8988T (cell line): Measurements from ENCODE around the gene RNF168.
"Not testable (repeated sequence)": the region's sequence is repeated elsewhere in the genome, so short reads cannot be mapped to it uniquely, and the experiment has no call there.

Experiments used
- DNase-seq: peaks from one replicate; pipeline ENCODE4 v3.0.0; 2011

Gene RNF168

GRCh38 chr3:196514350-196514716 is 10.8 kb upstream of the RNF168 start:
- no peak for DNase-seq

- no peak for DNase-seq
Measured at GRCh38 chr3:196513697-196514349, 10.3 kb upstream of the RNF168 start.

- DNase-seq = not testable (repeated sequence)
Measured at GRCh38 chr3:196511646-196512425, 8.3 kb upstream of the RNF168 start.

GRCh38 chr3:196511108-196511507 is 7.5 kb upstream of the RNF168 start:
- not testable (repeated sequence) for DNase-seq

- DNase-seq = no peak
Measured at GRCh38 chr3:196506687-196507086, 3.1 kb upstream of the RNF168 start.

- DNase-seq = no peak
Measured at GRCh38 chr3:196504556-196504955, 988 bp upstream of the RNF168 start.

- not testable (repeated sequence) for DNase-seq
Measured at GRCh38 chr3:196504077-196504398, 470 bp upstream of the RNF168 start.

GRCh38 chr3:196502775-196503195 is 783 bp downstream of the RNF168 start:
- no peak for DNase-seq

- DNase-seq = no peak
Measured at GRCh38 chr3:196501316-196502044, 2.1 kb downstream of the RNF168 start.

GRCh38 chr3:196499807-196500524 is 3.6 kb downstream of the RNF168 start:
- no peak for DNase-seq

- no peak for DNase-seq
Measured at GRCh38 chr3:196499061-196499460, 4.5 kb downstream of the RNF168 start.

GRCh38 chr3:196498297-196498696 is 5.3 kb downstream of the RNF168 start:
- DNase-seq = no peak

- DNase-seq = no peak
Measured at GRCh38 chr3:196496183-196496582, 7.4 kb downstream of the RNF168 start.

GRCh38 chr3:196493292-196493691 is 10.3 kb downstream of the RNF168 start:
- DNase-seq = no peak

GRCh38 chr3:196492080-196492479 is 11.5 kb downstream of the RNF168 start:
- DNase-seq = no peak

GRCh38 chr3:196489747-196490146 is 13.8 kb downstream of the RNF168 start:
- DNase-seq = no peak

- no peak for DNase-seq
Measured at GRCh38 chr3:196486263-196486662, 17.3 kb downstream of the RNF168 start.

GRCh38 chr3:196477678-196478077 is 25.9 kb downstream of the RNF168 start:
- DNase-seq = no peak

GRCh38 chr3:196472286-196472685 is 31.3 kb downstream of the RNF168 start:
- DNase-seq = no peak

GRCh38 chr3:196471551-196471950 is 32.0 kb downstream of the RNF168 start:
- DNase-seq = no peak

GRCh38 chr3:196470182-196470581 is 33.4 kb downstream of the RNF168 start:
- not testable (repeated sequence) for DNase-seq

- no peak for DNase-seq
Measured at GRCh38 chr3:196463804-196464203, 39.8 kb downstream of the RNF168 start.

- DNase-seq = no peak
Measured at GRCh38 chr3:196463478-196463756, 40.2 kb downstream of the RNF168 start.
